ENCODE measurements around the gene TNFAIP8L2.

Gene TNFAIP8L2

GRCh38 chr1:151156515-151156819, at the start of gene TNFAIP8L2:
Gene TNFAIP8L2, plus strand, starts transcription at chr1:151156649. Its CDS starts 2,049 bp downstream, at chr1:151158698.
- no peaks in the 10 kb centered on the region for H3K36me3 ChIP-seq (ENCODE audit: control insufficient read depth, insufficient read depth, low read length)
- TF ChIP-seq, protein P1, sequence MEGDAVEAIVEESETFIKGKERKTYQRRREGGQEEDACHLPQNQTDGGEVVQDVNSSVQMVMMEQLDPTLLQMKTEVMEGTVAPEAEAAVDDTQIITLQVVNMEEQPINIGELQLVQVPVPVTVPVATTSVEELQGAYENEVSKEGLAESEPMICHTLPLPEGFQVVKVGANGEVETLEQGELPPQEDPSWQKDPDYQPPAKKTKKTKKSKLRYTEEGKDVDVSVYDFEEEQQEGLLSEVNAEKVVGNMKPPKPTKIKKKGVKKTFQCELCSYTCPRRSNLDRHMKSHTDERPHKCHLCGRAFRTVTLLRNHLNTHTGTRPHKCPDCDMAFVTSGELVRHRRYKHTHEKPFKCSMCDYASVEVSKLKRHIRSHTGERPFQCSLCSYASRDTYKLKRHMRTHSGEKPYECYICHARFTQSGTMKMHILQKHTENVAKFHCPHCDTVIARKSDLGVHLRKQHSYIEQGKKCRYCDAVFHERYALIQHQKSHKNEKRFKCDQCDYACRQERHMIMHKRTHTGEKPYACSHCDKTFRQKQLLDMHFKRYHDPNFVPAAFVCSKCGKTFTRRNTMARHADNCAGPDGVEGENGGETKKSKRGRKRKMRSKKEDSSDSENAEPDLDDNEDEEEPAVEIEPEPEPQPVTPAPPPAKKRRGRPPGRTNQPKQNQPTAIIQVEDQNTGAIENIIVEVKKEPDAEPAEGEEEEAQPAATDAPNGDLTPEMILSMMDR (IDR thresholded peaks at IDR 0.05): no peak
- no peaks in the 10 kb centered on the region for H3K4me1 ChIP-seq
- H3K79me2 ChIP-seq: no peaks in the 10 kb centered on the region
- no peak within 1 kb of the TSS for H2AFZ ChIP-seq
- H3K4me2 ChIP-seq (ENCODE audit: low read length): no peak within 1 kb of the TSS
- H3K9ac ChIP-seq: no peak within 1 kb of the TSS
- no peak within 1 kb of the TSS for H3K27ac ChIP-seq
- H3K9me3 ChIP-seq (ENCODE audit: control insufficient read depth, low read length): no peaks in the 10 kb centered on the region
- no peaks in the 10 kb centered on the region for H3K27me3 ChIP-seq (ENCODE audit: control insufficient read depth, insufficient read depth, low read length)
- H3K4me3 ChIP-seq (ENCODE audit: low read depth, low read length): no peak within 1 kb of the TSS

DNA sequence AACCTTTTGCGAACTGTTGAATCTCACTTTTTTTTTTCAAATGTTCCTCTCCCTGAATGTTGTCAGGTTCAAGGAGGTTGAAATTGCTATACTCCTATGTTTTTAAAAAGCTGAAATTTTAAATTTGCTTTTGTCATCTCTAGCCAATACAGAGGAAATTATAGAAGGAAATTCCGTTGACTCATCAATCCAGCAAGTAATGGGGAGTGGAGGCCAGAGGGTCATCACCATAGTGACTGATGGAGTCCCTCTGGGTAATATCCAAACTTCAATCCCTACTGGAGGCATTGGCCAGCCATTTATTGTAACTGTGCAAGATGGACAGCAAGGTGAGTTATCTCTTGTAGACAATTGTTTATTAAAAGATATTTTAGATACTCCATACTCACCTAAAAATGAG, 49.6 kb upstream of the TNFAIP8L2 start:
- H3K79me2 ChIP-seq: no peaks in the 10 kb centered on the region
- no peaks in the 10 kb centered on the region for H3K9me3 ChIP-seq (ENCODE audit: control insufficient read depth, low read length)
- no peaks in the 10 kb centered on the region for H3K4me1 ChIP-seq
- no peak overlapping the region for H3K4me3 ChIP-seq (ENCODE audit: low read depth, low read length)
- H3K27ac ChIP-seq: no peak overlapping the region
- H3K27me3 ChIP-seq (ENCODE audit: control insufficient read depth, insufficient read depth, low read length): no peaks in the 10 kb centered on the region
- no peak overlapping the region for H3K9ac ChIP-seq
- H3K36me3 ChIP-seq (ENCODE audit: control insufficient read depth, insufficient read depth, low read length): no peaks in the 10 kb centered on the region
- TF ChIP-seq, protein P1 (IDR thresholded peaks at IDR 0.05): no peak
- H3K4me2 ChIP-seq (ENCODE audit: low read length): no peak overlapping the region
- no peak overlapping the region for H2AFZ ChIP-seq

- Histone ChIP-seq H3K27me3 (ENCODE audit: control insufficient read depth, insufficient read depth, low read length) (no peaks in the 10 kb centered on the region), H3K4me1 (no peaks in the 10 kb centered on the region), H3K9me3 (ENCODE audit: control insufficient read depth, low read length) (no peaks in the 10 kb centered on the region), H3K79me2 (no peaks in the 10 kb centered on the region), H2AFZ (no peak overlapping the region), H3K4me3 (ENCODE audit: low read depth, low read length) (no peak overlapping the region), H3K4me2 (ENCODE audit: low read length) (no peak overlapping the region), H3K27ac (no peak overlapping the region), H3K36me3 (ENCODE audit: control insufficient read depth, insufficient read depth, low read length) (no peaks in the 10 kb centered on the region), H3K9ac (no peak overlapping the region)
- TF ChIP-seq, protein P1 (IDR thresholded peaks at IDR 0.05): no peak
These were observed 48.1 kb upstream of the TNFAIP8L2 start for GRCh38 chr1:151108331-151108730.

- Histone ChIP-seq H3K4me2 (ENCODE audit: low read length) (no peak overlapping the region), H3K4me3 (ENCODE audit: low read depth, low read length) (no peak overlapping the region), H3K27me3 (ENCODE audit: control insufficient read depth, insufficient read depth, low read length) (no peaks in the 10 kb centered on the region), H3K36me3 (ENCODE audit: control insufficient read depth, insufficient read depth, low read length) (no peaks in the 10 kb centered on the region), H3K4me1 (no peaks in the 10 kb centered on the region), H3K9ac (no peak overlapping the region), H3K9me3 (ENCODE audit: control insufficient read depth, low read length) (no peaks in the 10 kb centered on the region), H3K27ac (no peak overlapping the region), H2AFZ (no peak overlapping the region), H3K79me2 (no peaks in the 10 kb centered on the region)
- TF ChIP-seq, protein P1 (IDR thresholded peaks at IDR 0.05): no peak
These were observed 42.6 kb upstream of the TNFAIP8L2 start for GRCh38 chr1:151113877-151114276.

DNA sequence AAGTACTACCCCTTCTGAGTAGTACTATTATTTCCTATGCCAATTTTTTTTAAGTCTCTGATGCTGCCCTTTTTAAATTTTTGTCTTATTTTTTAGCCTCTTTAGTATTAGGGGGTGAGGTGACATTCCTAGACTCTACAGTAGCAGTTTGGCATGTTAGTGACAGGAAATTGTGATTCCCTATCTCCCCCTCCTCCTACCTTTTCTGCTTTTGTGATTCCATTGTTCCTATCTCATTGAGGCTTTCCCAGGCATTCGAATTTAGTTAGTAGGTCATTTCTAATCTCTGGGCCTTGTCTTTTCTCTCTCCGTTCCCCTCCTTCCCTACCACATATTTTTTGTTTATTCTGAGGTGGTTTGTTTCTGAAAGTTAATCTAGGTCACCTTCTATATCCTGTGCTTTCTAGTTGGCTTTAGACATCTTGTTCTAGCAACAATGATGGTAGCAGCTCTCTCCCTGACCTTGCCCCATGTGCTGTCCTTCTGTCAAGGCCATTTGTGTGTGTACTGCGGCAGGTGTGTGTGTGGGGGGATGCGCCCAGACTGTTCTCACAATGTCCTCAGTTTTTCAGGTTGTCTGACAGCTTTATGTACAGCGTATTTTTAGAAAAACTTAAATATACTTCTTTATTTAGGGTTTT, 31.6 kb upstream of the TNFAIP8L2 start:
- TF ChIP-seq, protein P1 (IDR thresholded peaks at IDR 0.05): no peak
- Histone ChIP-seq H3K4me2 (ENCODE audit: low read length) (no peak overlapping the region), H3K36me3 (ENCODE audit: control insufficient read depth, insufficient read depth, low read length) (no peaks in the 10 kb centered on the region)

More for the DNA sequence above, 31.6 kb upstream of the TNFAIP8L2 start:
- Histone ChIP-seq H3K27ac (no peak overlapping the region), H3K4me1 (no peaks in the 10 kb centered on the region), H3K9me3 (ENCODE audit: control insufficient read depth, low read length) (no peaks in the 10 kb centered on the region), H3K79me2 (no peaks in the 10 kb centered on the region), H2AFZ (no peak overlapping the region), H3K4me3 (ENCODE audit: low read depth, low read length) (no peak overlapping the region), H3K27me3 (ENCODE audit: control insufficient read depth, insufficient read depth, low read length) (no peaks in the 10 kb centered on the region), H3K9ac (no peak overlapping the region)

Measured in parathyroid adenoma (tissue), 2 donors.